C4-2B (cell line): ENCODE results near the gene RFTN2.

Source experiments
- ZFX ChIP-seq: fragments of 450-650 bp; IDR thresholded peaks from 2 replicates; pipeline ENCODE4 v1.6.1; 2017
- TF ChIP-seq, protein P1 (sequence below): fragments of 450-650 bp; conservative IDR thresholded peaks from 2 replicates; pipeline ENCODE4 v1.5.1; 2017; ENCODE audit warnings: mild to moderate bottlenecking

DNA sequence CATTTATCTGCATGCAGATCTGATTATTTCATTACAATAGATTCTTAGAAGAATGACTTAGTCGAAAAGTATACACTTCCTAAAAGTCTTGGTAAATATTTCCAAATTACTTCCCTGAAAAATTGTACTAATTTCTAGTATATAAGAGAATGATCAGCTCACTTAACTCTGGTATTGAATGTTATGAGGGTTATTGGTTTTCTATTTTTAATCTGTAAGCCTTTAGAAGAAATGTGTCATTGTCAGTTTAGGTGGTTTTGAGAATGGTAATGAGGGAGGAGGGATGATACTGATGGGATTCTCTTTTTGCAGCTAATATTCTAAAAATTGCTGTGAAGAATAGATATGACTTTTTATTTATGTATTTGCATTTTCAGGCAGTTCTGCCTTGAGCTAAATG lies 135.7 kb downstream of the RFTN2 start:
- TF ChIP-seq, protein P1, sequence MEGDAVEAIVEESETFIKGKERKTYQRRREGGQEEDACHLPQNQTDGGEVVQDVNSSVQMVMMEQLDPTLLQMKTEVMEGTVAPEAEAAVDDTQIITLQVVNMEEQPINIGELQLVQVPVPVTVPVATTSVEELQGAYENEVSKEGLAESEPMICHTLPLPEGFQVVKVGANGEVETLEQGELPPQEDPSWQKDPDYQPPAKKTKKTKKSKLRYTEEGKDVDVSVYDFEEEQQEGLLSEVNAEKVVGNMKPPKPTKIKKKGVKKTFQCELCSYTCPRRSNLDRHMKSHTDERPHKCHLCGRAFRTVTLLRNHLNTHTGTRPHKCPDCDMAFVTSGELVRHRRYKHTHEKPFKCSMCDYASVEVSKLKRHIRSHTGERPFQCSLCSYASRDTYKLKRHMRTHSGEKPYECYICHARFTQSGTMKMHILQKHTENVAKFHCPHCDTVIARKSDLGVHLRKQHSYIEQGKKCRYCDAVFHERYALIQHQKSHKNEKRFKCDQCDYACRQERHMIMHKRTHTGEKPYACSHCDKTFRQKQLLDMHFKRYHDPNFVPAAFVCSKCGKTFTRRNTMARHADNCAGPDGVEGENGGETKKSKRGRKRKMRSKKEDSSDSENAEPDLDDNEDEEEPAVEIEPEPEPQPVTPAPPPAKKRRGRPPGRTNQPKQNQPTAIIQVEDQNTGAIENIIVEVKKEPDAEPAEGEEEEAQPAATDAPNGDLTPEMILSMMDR: no peak
- TF ChIP-seq ZFX: no peak
